ENCODE data around the gene DAPL1.
A peak's percentile ranks its signal among the peaks of the same experiment; 100 is the strongest.

Gene DAPL1

DNA sequence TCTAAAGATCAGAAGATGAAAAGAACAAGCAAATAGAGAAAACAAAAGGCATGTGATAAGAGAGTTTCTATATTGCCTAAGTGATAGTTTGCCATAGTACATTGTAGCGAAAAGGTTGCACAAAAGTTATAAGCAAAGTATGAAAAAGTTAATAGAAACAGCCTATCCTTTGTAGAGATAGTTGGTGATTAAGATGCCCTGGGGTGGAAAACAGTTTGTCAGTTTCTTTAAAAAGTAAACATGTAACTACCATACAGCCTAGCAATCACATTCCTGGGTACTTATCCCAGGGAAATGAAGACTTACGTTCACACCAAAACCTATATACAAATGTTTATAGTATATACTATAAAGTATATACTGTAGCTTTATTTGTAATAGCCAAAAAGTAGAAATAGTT is 16.9 kb upstream of the DAPL1 start:
- no peak for DNase-seq

DNA sequence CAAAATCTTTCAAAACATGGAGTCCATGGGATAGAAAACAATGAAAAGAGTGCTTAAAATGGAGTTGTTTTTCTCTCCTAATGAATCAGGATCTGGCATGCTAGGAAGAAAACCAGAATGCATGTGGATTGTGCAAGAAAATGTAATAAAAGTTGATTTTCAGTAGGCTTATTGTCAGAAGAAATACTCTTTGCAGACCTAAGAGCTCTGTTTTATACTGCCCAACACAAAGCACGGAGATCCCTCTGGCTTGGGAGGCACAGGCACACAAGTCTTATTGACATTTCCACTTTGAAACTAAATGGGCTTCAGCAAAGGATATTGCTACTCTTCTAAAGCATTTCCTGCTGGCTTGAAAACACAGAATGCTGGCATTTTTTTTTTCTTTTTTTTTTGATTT is 15.5 kb upstream of the DAPL1 start:
- DNase-seq = no peak

DNA sequence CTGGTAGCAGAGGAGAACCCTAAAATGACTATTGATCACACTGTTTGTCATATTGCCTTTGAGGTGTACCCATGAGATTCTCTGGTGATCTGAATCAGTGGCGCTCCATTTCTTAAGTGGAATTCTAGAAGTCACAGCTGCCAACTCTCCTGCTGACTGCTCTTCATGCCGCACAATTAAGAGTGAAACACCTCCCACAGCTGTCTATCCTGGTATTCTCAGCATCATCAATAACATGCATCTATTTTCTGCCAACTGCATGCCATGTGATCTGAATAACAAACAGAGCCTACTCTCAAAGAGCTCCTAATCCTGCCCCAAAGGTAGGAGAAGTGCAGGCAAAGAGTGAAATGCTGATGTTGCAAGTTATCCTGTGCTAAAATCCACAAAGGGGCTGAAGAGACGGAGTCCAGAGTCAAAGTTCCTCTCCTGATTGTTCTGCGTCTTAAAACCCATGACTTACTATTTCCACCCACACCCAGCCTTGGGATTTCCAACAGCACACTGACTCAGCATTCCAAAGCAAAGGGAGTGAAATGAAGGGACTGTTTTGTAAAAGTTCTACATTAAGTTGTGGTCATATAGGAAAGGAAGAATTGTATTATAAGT is 13.7 kb upstream of the DAPL1 start:
- DNase-seq = no peak

GRCh38 chr2:158782136-158782535 is 13.0 kb upstream of the DAPL1 start:
- no peak for DNase-seq

DNA sequence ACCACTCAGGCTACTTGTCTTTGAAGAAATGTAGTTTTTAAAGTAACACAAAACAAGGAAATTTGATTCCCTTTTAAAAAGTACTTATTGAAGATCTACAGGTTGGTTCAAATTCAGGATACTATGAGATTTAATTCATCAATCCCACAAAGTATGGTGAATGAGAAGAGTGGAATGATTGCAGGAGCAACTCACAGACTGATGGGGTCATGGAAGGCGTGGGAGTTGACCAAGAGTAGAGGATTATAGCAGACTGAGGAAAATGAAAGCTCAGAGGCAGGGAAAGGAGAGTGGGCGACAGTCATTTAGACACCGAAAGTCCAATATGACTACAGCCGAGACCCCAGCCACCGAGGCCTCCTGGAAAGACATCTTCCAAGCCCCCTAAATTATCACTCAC is 12.5 kb upstream of the DAPL1 start:
- DNase-seq = no peak

DNA sequence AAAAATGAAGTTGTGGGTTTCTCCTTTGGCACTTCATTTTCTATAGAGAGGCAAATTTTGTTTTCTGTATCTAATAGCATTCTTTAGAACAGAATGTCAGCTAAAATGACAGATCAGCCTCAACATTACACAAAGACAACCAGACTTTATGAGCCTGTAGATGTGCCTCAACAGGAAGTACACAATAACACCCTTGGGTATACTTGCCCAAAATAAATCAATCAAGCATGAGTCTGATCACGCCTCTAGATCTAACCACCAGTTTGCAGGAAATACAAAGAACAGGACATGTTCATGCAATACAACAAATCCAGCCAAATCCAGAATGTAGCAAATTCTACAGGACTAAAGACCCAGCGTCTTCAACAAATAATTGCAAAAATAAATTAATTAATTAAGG is 11.2 kb upstream of the DAPL1 start:
- no peak for DNase-seq

DNA sequence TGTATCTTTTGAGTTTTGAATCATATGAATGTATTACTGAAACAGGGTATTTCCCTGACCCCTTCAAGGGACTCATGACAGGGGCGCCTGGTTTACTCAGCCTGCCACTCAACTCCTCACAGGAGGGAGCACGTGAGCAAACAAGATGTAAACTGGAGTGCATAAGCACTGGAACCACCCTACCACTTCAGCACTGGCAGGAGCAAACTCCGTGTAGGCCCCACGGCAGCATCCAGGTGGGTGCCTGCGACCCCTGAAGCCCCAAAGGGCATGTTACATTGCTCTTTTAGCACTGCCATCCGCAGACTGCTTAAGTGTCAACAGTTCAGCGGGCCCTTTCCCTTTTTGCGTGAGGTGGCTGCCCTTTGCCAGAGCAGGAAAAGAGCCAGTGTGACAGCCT is 8.2 kb upstream of the DAPL1 start:
- peak; percentile 25 to 45 for DNase-seq

DNA sequence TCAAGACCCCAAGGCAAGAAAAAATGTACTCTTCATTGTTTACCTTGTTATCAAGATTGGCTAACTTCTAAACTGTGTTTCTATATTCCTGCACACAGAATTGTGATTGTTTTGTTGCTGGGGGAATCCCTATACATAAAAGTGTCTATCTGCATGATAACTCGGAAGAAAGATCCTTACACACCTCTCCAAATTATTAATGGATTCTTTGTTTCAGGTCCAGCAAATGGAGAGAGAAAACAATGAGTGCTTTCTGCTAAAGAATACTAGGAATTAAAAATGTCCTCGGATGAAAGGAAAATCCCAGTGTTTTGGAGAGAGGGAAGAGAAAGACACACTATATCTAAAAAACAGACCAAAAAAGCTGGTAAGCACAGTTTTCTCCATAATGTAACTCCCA is 6.2 kb upstream of the DAPL1 start:
- DNase-seq = no peak

DNA sequence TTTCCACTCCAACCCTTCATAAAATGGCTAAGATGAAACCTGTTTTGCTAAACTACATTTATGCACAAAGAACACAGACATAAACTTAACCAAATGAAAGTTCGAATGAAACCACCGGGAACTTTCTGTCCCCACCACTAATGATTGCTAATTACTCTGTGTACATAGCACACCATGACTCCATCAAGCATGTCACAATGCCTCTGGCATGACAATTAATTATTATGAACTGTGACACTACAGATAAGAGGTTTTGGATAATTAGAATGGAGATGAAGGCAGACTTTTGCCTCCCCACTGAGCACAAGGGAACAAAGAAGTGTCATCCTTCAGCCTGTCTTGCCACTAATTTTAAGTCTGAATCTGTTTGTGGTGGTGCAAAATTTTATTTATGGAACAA is 1.5 kb downstream of the DAPL1 start:
- DNase-seq = no peak

DNA sequence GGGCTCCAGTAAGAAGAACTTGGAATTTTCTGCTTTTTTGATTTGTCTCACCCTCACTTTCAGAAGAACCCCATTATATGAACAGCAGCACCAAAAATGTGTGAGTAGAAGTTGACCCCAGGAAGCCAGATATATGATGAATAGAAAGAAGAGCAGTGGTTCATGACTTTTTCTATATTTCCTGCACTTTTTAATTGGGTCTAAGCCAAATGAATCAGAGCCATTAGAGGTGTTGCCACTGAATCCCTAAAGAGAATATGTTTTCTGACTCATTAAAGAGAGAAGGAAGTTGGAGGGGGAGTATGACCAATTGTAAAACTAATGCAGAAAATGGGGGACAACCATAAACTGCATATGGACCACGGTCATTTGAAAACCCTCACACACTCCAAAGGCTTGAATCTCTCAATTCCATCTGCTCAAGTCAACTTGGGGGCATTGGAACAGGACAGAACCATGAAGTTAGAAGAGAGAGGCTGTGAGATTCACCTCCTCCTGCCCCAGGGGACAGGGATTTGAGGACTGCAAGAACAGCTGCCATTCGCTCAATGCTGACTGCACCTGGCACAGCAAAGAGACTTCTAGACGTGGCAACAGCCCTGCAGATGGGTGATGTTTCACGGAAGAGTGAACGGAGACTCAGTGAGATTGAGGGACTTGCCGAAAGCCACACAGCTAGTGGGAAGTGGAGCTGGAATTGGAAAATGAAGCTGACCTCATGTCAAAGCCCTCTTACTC is 3.0 kb downstream of the DAPL1 start:
- DNase-seq = no peak

DNA sequence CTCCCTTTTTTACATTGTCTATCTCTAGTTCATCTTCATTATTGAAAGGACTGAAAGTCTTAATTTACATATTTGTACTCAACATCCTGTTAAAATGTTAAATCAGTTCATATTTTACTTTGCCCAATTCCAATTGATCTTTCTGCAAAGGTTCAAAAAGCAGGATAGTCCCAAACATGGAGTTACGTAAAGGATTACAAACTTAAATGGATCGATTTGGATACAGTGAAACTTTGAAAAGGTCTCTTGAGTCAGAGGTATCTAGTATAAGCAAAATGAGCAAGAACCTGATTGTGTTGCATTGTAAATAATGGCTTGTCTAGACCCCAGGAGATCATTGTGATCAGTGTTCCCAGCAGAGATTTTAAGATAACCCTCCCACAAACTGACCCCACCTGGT is 4.1 kb downstream of the DAPL1 start:
- no peak for DNase-seq

DNA sequence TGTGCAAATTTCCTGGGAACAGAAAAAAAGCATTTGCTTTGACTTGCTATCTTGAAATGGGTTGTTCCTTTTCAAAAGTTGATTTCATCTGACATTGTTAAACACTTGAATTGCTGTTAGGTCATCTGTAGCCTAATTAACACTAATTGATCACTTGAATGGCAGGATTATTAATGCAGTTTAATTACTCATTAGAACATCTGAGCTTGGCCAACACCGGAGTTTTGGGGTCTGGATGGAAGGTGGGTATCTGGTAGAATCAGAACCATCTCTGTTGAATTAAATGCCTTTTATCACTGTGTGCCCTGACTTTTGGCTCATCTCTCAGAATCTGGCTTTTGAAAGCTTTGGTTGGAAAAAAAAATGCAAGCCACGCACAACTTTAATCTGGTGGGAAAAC is 8.4 kb downstream of the DAPL1 start:
- no peak for DNase-seq

DNA sequence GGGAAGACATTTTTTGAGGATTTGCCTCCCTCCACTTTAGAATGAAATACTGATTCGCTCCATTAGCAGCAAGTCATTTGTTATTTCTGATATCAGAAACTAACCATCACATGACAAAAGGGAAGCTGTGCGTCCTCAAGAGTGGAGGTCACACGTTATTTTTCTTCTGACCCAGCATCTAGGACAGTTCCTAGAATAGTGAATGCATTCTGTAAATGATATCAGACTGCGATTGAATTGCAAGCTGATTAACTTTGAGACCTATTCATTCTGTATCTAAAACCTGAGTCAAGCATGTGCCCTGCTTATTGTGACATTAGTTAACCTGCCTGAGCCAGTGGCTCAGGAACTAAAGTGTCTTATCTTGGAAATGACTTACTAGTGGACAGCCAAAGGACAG is 10.1 kb downstream of the DAPL1 start:
- DNase-seq = no peak

DNA sequence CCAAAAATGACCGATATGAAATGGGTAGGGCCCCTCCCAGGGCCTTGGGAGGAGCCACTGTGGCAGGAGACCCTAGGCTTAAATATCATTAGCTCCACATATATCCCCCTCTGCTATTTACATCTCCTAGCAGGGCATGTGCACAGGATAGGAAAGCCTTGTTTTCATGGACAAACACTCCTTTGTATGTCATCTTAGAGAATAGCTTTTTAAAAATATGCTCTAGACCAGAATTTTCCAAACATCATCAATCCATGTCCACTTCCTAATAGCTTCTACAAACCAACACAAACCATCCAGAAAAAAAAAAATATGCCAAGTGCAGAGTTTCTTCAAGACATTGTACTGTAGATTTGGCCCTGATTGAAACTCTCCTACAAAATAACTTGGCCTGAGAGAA is 10.8 kb downstream of the DAPL1 start:
- no peak for DNase-seq

GRCh38 chr2:158806941-158807340 is 11.8 kb downstream of the DAPL1 start:
- no peak for DNase-seq

DNA sequence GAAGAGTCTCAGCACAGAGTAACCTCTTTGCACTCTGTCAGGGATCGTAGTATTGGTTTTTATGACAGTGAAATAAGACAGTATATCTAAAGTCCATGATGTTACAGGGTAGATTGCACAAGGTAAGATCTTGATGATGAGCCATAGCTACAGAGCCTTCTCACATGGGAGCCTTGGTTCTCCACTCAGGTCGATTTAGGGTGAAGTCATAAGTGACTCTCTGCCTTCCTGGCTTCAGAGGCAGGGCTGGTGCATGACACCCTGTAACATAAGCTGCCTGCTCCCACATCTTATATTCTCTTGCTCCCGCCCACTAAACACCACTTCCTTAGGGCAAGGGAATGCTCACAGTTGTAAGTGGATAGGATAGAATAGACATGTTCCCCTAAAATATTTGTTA is 13.3 kb downstream of the DAPL1 start:
- no peak for DNase-seq

- no peak for DNase-seq
Measured at GRCh38 chr2:158809816-158810215, 14.7 kb downstream of the DAPL1 start.

GRCh38 chr2:158810731-158811460 is 15.8 kb downstream of the DAPL1 start:
- no peak for DNase-seq

DNA sequence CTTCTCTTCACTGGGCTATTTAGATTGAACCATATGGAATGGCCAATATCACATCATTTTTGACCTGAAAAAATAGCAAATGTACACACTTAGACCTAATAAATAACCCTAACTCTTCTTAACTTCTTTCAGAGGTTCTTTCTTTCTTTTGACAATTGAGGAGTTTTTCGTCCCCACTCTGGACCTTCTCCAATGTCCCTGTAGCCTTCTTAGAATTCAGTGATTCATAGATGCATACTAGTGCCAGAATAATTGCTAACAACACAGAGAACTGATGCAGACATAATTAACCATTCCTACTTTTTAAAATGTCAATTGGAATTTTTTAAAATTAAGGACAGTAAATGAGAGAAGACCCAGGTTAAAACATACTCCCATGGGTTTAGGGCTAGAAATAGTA is 20.0 kb downstream of the DAPL1 start:
- no peak for DNase-seq

DNA sequence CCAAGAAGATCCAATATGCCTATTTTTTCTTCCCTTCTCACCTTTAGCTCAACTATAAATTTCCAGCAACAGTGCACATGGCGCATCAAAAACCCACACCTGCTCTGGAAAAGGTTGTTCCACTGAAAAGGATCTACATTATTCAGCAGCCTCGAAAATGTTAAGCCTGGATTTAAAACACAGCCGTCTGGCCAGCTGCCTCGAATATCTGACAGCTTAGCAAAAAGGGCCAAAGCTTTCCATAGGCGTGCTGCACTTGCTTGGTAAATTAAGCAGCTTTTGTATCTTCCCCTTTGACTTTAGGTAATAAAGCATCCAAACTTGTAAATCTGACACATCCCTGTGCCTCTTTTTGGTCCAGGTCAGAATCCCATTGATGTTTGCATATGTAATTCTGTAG is 20.5 kb downstream of the DAPL1 start:
- no peak for DNase-seq

- no peak for DNase-seq
Measured at GRCh38 chr2:158817588-158817987, 22.5 kb downstream of the DAPL1 start.

DNA sequence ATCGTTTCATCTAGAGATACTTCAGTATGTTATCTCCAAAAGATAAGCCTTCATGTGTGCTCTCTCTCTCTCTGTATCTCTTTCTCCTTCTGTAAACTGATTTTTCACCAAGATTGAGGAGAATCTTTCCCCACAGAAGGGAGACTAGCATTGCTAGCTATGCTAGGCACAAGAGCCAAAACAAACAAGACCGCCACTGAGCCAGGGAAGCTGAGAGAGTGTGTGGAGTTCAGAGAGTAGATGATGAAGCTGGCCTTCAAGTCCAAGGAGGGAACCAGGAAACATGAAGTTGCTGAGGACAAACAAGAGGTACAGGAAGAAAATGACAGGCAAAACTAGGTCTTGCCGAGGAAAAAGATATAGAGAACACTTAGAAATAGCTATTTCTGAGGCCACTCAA is 23.4 kb downstream of the DAPL1 start:
- no peak for DNase-seq

GRCh38 chr2:158822193-158822592 is 27.1 kb downstream of the DAPL1 start:
- DNase-seq = no peak

DNA sequence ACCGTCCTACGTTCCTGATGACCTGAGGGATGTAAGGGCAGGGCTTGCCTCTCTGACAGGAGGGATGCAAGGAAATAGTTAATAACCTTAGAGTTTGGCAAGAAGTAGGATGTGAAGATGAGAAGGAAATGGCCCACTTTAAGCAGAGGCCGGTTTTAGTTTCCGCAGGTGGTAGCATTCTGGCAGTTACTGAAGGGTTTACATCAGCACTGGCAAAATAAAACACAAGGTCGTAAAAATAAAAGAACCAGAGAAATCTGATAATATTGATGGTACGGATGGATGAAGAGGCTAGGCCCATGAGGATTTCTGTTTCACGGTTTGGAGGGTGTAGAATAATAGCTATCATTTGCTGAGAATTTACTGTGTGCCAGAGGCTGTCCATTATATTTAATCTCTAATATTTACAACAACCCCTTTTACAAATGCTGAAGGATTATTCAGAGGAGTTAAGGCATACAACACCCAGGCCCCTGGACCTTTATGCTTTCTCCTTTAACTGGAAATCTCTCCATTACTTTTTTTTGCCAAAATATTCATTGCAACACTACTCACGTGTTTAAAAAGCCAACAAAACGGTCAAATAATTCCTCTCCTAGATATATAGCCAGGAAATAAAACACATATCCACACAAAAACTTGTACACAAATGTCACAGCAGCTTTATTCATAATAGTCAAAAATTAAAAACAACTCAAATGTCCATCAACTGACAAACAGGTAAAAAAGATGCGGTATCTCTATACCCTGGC is 28.5 kb downstream of the DAPL1 start:
- no peak for DNase-seq
